ENCODE data around the gene DNAJC5.

The DNAJC5 gene

DNA sequence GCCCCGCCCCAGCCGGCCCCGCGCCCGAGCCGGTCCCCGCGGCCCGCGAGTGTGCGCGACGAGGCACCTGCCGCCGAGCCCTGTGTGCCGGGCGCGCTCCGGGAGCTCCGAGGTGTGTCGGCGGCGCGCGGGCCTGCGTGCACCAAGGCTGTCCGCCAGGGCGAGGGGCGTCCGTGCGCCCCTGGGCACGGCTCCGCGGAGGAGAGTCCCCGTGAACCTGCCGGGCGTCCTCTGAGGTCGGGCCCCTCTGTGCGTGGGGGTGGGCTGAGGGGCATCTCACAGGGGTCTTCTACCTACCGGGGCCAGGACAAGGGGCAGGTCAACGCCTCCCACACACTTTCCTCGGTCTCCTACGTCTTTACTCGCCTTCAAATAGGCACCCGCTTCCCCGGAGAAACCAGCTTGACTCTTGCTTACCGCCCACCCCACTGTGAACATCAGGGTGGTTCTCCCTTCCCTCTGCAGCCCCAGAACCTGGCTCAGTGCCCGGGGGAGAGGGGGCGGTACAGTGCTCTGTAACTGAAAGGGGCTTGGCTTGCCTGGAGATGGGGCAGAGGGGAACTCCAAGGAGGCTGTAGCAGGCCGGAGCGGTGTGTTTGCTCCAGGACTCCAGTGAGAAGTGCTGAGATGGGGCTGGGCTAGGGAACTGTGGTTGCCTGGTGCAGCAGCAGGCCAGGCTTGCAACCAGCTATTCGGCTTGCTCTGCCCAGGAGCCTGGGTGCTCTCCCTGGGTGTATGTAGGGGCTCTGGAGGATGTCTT lies 84.8 kb downstream of the DNAJC5 start, which contains the start of gene SAMD10:
TSS of gene SAMD10 (minus strand) at position 86 of the 760 bp plus-strand sequence. CDS start 175 bp downstream, outside the sequence.
- no peaks in the 10 kb centered on the region for H3K9me3 ChIP-seq (ENCODE audit: control extremely low read depth in 1 of 5, control insufficient read depth in 4 of 5, insufficient read depth in 2 of 5, low read depth in 1 of 5, low read length in 4 of 5)
- peak within 1 kb of the TSS; percentile 20 to 88 for H3K27ac ChIP-seq (ENCODE audit: insufficient read depth in 1 of 2, low read depth in 1 of 2, low read length in 2 of 2, poor library complexity in 1 of 2, severe bottlenecking in 2 of 2)
- ChIA-PET POLR2A (interaction anchor here (0.6 to 0.8 kb wide), 3 partner anchors 59 to 950 kb away, joined by 3 read pairs; no protein-coding TSS in a partner anchor), CTCF (interaction anchor here (0.8 to 2.3 kb wide), 20 partner anchors 8 to 181 kb away, joined by 3 to 18 read pairs (median 4); partner anchors contain the start of genes LKAAEAR1, OPRL1, RGS19 and TCEA2)
- peaks cover 5 to 49% (median 43%) of the 10 kb centered on the region in 4 experiments for H3K4me1 ChIP-seq (ENCODE audit: control extremely low read depth in 1 of 4, control insufficient read depth in 4 of 4, insufficient read depth in 4 of 4, low read length in 3 of 4)
- peak; percentile 84 to 94 (median 92) for DNase-seq
- peak within 1 kb of the TSS; percentile 58 to 99 (median 89) for H3K4me3 ChIP-seq (ENCODE audit: control insufficient read depth in 1 of 7, extremely low read depth in 1 of 7, insufficient read depth in 4 of 7, low read depth in 2 of 7, low read length in 6 of 7)
- peaks cover 2 to 37% (median 28%) of the 10 kb centered on the region in 4 experiments for H3K36me3 ChIP-seq (ENCODE audit: control insufficient read depth in 4 of 4, insufficient read depth in 4 of 4, low read length in 3 of 4)
- H3K27me3 ChIP-seq (replicated peaks in 2 of 5; ENCODE audit: control insufficient read depth in 4 of 5, insufficient read depth in 5 of 5, low read length in 4 of 5), result no peaks in the 10 kb centered on the region
- WGBS (ENCODE audit: insufficient coverage), result 0% methylated on average over 37 of the region's 52 CpGs

DNA sequence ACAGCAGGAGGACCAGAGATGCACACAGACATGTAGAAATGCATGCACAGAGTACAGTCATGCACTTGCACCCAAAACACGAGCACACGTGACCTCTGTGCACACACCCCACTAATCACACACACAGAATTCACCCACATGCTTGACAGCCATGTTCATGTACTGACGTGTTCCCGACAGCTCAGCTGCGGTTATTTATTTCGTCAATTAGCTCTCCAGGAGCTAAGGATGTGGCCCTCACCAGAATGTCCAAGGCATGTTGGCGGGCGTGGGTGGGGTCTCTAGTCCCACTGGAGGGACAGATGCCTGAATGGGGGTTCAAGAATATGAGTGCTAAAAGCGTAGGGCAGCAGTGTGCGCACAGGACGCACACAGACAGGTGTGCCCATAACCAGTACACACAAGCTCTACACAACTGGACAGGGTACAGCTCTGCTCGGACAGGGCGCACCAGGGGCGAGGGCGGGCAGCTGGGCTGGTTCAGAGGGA lies 85.4 kb downstream of the DNAJC5 start:
- Histone ChIP-seq H3K27ac (ENCODE audit: insufficient read depth in 1 of 2, low read depth in 1 of 2, low read length in 2 of 2, poor library complexity in 1 of 2, severe bottlenecking in 2 of 2) (peak overlapping the region in 1 of 2 experiments; percentile 88), H3K27me3 (replicated peaks in 2 of 5; ENCODE audit: control insufficient read depth in 4 of 5, insufficient read depth in 5 of 5, low read length in 4 of 5) (no peaks in the 10 kb centered on the region), H3K4me3 (ENCODE audit: control insufficient read depth in 1 of 7, extremely low read depth in 1 of 7, insufficient read depth in 4 of 7, low read depth in 2 of 7, low read length in 6 of 7) (peak overlapping the region; percentile 58 to 99 (median 89)), H3K9me3 (ENCODE audit: control extremely low read depth in 1 of 5, control insufficient read depth in 4 of 5, insufficient read depth in 2 of 5, low read depth in 1 of 5, low read length in 4 of 5) (no peaks in the 10 kb centered on the region), H3K4me1 (ENCODE audit: control extremely low read depth in 1 of 4, control insufficient read depth in 4 of 4, insufficient read depth in 4 of 4, low read length in 3 of 4) (peaks cover 5 to 49% (median 43%) of the 10 kb centered on the region in 4 experiments), H3K36me3 (ENCODE audit: control insufficient read depth in 4 of 4, insufficient read depth in 4 of 4, low read length in 3 of 4) (peaks cover 4 to 37% (median 30%) of the 10 kb centered on the region in 4 experiments)
- CTCF ChIA-PET, result interaction anchor here (0.7 to 2.3 kb wide), 25 partner anchors 9 to 244 kb away, joined by 3 to 18 read pairs (median 4); partner anchors contain the start of genes LIME1, LKAAEAR1, NPBWR2 and OPRL1
- WGBS (ENCODE audit: insufficient coverage), result 38% methylated on average over 8 of the region's 15 CpGs
- no peak for DNase-seq
- POLR2A ChIA-PET, result interaction anchor here (0.6 kb wide), 1 partner anchor 39 kb away, joined by 3 read pairs; no protein-coding TSS in a partner anchor

DNA sequence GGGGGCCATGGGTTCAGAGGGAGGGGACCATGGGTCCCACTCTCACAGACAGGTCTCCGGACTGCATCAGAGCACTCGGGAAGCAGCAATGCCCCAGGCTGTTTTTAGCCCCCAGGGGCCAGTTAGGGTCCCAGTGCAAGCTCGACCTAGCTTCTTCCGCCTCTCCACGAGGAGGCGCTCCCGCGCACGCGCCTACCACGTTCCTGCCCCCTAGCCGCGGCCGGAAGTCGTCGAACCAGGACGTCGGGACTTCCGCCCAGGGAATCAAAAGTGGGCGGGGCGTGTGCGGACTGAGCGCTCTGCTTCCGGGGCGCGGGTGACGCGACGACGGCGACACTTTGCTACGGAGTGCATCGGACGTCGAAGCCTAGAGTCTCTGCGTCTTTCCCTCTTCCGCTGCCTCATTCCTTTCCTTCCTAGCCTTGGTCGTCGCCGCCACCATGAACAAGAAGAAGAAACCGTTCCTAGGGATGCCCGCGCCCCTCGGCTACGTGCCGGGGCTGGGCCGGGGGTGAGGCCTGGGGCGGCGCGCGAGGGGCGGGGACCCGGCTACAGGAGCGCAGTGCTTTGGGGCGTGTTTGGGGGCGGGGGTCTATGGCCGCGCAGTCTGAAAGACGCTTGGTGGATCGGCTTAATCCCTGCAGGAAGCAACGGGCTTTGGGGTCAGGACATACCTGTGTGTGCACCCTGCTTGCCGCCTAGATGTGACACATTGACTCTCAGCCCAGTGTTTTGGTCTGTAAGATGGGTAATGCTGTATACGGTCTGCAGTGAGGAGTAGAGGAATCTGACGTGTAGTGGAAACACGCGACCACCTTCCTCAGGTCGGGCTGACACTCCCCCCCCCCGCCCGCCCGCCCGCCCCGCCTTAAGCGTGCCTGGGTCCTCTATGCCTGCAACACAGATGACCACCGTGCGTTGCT lies 86.1 kb downstream of the DNAJC5 start, which contains the start of gene PRPF6:
TSS of gene PRPF6 (plus strand) at position 327 of the 923 bp plus-strand sequence. CDS start at position 441, 114 bp downstream.
- Histone ChIP-seq H3K27me3 (replicated peaks in 2 of 5; ENCODE audit: control insufficient read depth in 4 of 5, insufficient read depth in 5 of 5, low read length in 4 of 5) (no peaks in the 10 kb centered on the region), H3K4me3 (ENCODE audit: control insufficient read depth in 1 of 7, extremely low read depth in 1 of 7, insufficient read depth in 4 of 7, low read depth in 2 of 7, low read length in 6 of 7) (peak within 1 kb of the TSS; percentile 77 to 99 (median 89)), H3K4me1 (ENCODE audit: control extremely low read depth in 1 of 4, control insufficient read depth in 4 of 4, insufficient read depth in 4 of 4, low read length in 3 of 4) (peaks cover 5 to 49% (median 43%) of the 10 kb centered on the region in 4 experiments), H3K36me3 (ENCODE audit: control insufficient read depth in 4 of 4, insufficient read depth in 4 of 4, low read length in 3 of 4) (peaks cover 6 to 38% (median 31%) of the 10 kb centered on the region in 4 experiments), H3K9me3 (ENCODE audit: control extremely low read depth in 1 of 5, control insufficient read depth in 4 of 5, insufficient read depth in 2 of 5, low read depth in 1 of 5, low read length in 4 of 5) (no peaks in the 10 kb centered on the region), H3K27ac (ENCODE audit: insufficient read depth in 1 of 2, low read depth in 1 of 2, low read length in 2 of 2, poor library complexity in 1 of 2, severe bottlenecking in 2 of 2) (peak within 1 kb of the TSS in 1 of 2 experiments; percentile 88)
- CTCF ChIA-PET, result interaction anchor here (0.7 to 2.3 kb wide), 22 partner anchors 9 to 245 kb away, joined by 3 to 18 read pairs (median 4); partner anchors contain the start of genes LIME1, LKAAEAR1, NPBWR2 and OPRL1
- peak; percentile 96 to 98 (median 98) for DNase-seq
- POLR2A ChIA-PET, result interaction anchor here (0.6 kb wide), 1 partner anchor 40 kb away, joined by 3 read pairs; no protein-coding TSS in a partner anchor
- WGBS (ENCODE audit: insufficient coverage), result 0% methylated on average over 48 of the region's 75 CpGs

DNA sequence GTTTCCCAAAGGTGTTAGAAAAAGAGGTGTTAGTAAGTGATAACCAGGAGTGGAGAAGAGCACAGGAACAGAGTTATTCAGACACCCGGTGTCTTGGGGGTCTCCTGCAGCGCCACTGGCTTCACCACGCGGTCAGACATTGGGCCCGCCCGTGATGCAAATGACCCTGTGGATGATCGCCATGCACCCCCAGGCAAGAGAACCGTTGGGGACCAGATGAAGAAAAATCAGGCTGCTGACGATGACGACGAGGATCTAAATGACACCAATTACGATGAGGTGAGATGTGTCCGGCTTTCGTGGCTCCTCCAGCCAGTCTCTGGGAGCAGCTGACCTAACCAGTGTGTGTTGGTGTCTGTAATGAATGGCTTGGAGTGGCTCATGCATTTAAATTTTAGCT lies 88.0 kb downstream of the DNAJC5 start:
- 98% methylated on average over 12 of the region's 14 CpGs for WGBS (ENCODE audit: insufficient coverage)
- no peak for DNase-seq
- Histone ChIP-seq H3K36me3 (ENCODE audit: control insufficient read depth in 4 of 4, insufficient read depth in 4 of 4, low read length in 3 of 4) (peaks cover 8 to 45% (median 28%) of the 10 kb centered on the region in 4 experiments), H3K9me3 (ENCODE audit: control extremely low read depth in 1 of 5, control insufficient read depth in 4 of 5, insufficient read depth in 2 of 5, low read depth in 1 of 5, low read length in 4 of 5) (no peaks in the 10 kb centered on the region), H3K4me3 (ENCODE audit: control insufficient read depth in 1 of 7, extremely low read depth in 1 of 7, insufficient read depth in 4 of 7, low read depth in 2 of 7, low read length in 6 of 7) (no peak overlapping the region), H3K4me1 (ENCODE audit: control extremely low read depth in 1 of 4, control insufficient read depth in 4 of 4, insufficient read depth in 4 of 4, low read length in 3 of 4) (peaks cover 5 to 37% (median 35%) of the 10 kb centered on the region in 4 experiments), H3K27me3 (replicated peaks in 2 of 5; ENCODE audit: control insufficient read depth in 4 of 5, insufficient read depth in 5 of 5, low read length in 4 of 5) (no peaks in the 10 kb centered on the region), H3K27ac (ENCODE audit: insufficient read depth in 1 of 2, low read depth in 1 of 2, low read length in 2 of 2, poor library complexity in 1 of 2, severe bottlenecking in 2 of 2) (no peak overlapping the region)
- CTCF ChIA-PET, result interaction anchor here (0.6 to 1.7 kb wide), 4 partner anchors 9 to 233 kb away, joined by 3 to 4 read pairs (median 3); no protein-coding TSS in a partner anchor
- POLR2A ChIA-PET, result interaction anchor here (0.8 kb wide), 1 partner anchor 395 kb away, joined by 5 read pairs; no protein-coding TSS in a partner anchor

Measured in common myeloid progenitor, CD34-positive (primary cell).